Thoracic aorta (tissue), 2 donors: ENCODE measurements around the gene TRMT61A. TPM values are rescaled to one million over a fixed set of nuclear protein-coding genes. Genes with fewer than 3 reads are reported as not detected.

ENCODE experiments used
- ATAC-seq: fragments of 150-250 bp; one replicate; pipeline ENCODE4 v1.8.0; 2017; ENCODE audit warnings: low read depth; ENCODE audit not compliant: insufficient number of reproducible peaks, low FRiP score
- DNase-seq: peaks from one replicate; pipeline ENCODE4 v3.0.0-alpha.2; 2020; ENCODE audit warnings: low spot score
- H3K27ac ChIP-seq, 2 donors: fragments of 200-600 bp; sonication (generic); 1 replicate in 1 of 2; 2 replicates in 1 of 2; pipeline ENCODE4 v1.5.1; 2016; ENCODE audit warnings: mild to moderate bottlenecking in 2 of 2, moderate library complexity in 2 of 2
- H3K27me3 ChIP-seq: fragments of 200-600 bp; sonication (generic); replicated peaks from 2 replicates; pipeline ENCODE4 v1.6.0; 2016; ENCODE audit warnings: mild to moderate bottlenecking; ENCODE audit not compliant: insufficient read depth
- H3K36me3 ChIP-seq: fragments of 200-600 bp; sonication (generic); one replicate; pipeline ENCODE4 v1.5.1; 2016
- H3K4me1 ChIP-seq, 2 donors: fragments of 200-600 bp; sonication (generic); 1 replicate in 1 of 2; 2 replicates in 1 of 2; pipeline versions ENCODE4 v1.5.1 to v1.6.0; 2016; ENCODE audit warnings: low read depth in 2 of 2, mild to moderate bottlenecking in 1 of 2; ENCODE audit not compliant: control insufficient read depth in 1 of 2
- H3K4me3 ChIP-seq: fragments of 200-600 bp; sonication (generic); 2 replicates; pipeline ENCODE4 v1.5.1; 2016; ENCODE audit warnings: mild to moderate bottlenecking
- H3K9me3 ChIP-seq: fragments of 200-600 bp; sonication (generic); 2 replicates; pipeline ENCODE4 v1.5.1; 2016
- CTCF ChIP-seq: fragments of 200-600 bp; sonication (generic); IDR thresholded peaks from one replicate; pipeline ENCODE4 v1.5.1; 2019; ENCODE audit warnings: antibody characterized with exemption
- total RNA-seq, 2 donors: library from RNA; depleted of rRNA; stranded (reverse); fragments of >200 nt; gene quantifications; one replicate each; pipeline versions ENCODE4 v1.1.0 to v1.2.3, GENCODE V29; 2016

Gene TRMT61A
- total RNA-seq, 2 donors from 2014 or later: 18.6 to 18.8 TPM

DNA sequence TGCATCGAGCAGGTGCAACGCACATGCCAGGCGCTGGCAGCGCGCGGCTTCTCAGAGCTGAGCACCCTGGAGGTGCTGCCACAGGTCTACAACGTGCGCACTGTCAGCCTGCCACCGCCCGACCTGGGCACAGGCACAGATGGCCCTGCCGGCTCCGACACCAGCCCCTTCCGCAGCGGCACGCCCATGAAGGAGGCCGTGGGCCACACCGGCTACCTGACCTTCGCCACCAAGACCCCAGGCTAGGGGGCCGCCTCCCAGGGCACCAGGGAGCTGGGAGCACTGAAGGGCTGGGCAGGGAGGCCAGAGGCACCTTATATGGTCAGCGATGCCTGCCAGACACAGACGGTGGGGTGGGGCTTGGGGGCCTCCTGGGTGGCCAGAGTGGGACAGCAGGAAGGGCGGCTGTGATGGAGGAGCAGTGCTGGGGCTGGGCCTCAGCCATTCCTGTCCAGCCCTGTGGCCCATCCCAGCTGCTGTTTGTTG, 5.6 kb downstream of the TRMT61A start:
- DNase-seq: no peak
- ATAC-seq: no peak
- TF ChIP-seq CTCF: no peak
- Histone ChIP-seq H3K27ac (peak overlapping the region in 1 of 2 donors; percentile 34), H3K9me3 (no peaks in the 10 kb centered on the region), H3K4me3 (no peak overlapping the region), H3K27me3 (no peaks in the 10 kb centered on the region), H3K36me3 (peaks cover 3% of the 10 kb centered on the region), H3K4me1 (peaks cover 21 to 57% of the 10 kb centered on the region in 2 donors)

- no peak overlapping the region for H3K4me3 ChIP-seq
- H3K27ac ChIP-seq: peak overlapping the region in 1 of 2 donors; percentile 34
These were observed 6.3 kb downstream of the TRMT61A start for GRCh38 chr14:103535081-103535890.

GRCh38 chr14:103535891-103536565, 7.0 kb downstream of the TRMT61A start:
- peaks cover 23 to 55% of the 10 kb centered on the region in 2 donors for H3K4me1 ChIP-seq
- no peaks in the 10 kb centered on the region for H3K9me3 ChIP-seq
- H3K36me3 ChIP-seq: peaks cover 3% of the 10 kb centered on the region
- H3K4me3 ChIP-seq: no peak overlapping the region
- no peaks in the 10 kb centered on the region for H3K27me3 ChIP-seq
- no peak overlapping the region for H3K27ac ChIP-seq
- ATAC-seq (no peak), DNase-seq (no peak)
- no peak for TF ChIP-seq CTCF

More at GRCh38 chr14:103535081-103535890, 6.3 kb downstream of the TRMT61A start:
- H3K27me3 ChIP-seq: no peaks in the 10 kb centered on the region
- TF ChIP-seq CTCF: no peak
- ATAC-seq (no peak), DNase-seq (no peak)
- H3K9me3 ChIP-seq: no peaks in the 10 kb centered on the region
- peaks cover 3% of the 10 kb centered on the region for H3K36me3 ChIP-seq
- H3K4me1 ChIP-seq: peaks cover 18 to 55% of the 10 kb centered on the region in 2 donors

DNA sequence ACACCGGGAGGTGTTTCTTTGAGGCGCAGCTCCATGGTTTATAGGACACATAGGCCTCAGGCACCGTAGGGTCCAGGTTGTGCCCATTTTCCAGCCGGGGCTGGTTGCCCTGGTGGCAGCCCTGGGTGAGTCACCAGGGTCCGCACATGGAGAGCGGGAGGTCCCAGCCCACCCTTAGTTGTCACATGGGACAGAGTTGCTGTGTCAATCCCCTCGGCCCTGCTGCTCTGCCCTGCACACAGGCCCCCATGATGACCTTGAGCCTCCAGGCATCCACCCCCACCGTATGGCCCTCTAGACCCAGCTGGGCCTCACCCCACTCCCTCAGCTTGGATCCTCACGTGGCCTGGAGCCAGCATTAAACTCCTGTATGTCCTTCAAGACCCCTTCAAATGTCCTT, 7.7 kb downstream of the TRMT61A start:
- Histone ChIP-seq H3K4me1 (peaks cover 29 to 62% of the 10 kb centered on the region in 2 donors), H3K27ac (no peak overlapping the region), H3K36me3 (peaks cover 3% of the 10 kb centered on the region), H3K4me3 (no peak overlapping the region), H3K27me3 (no peaks in the 10 kb centered on the region), H3K9me3 (no peaks in the 10 kb centered on the region)
- no peak for DNase-seq
- ATAC-seq: no peak
- no peak for TF ChIP-seq CTCF
